ENCODE measurements around the gene OR10AG1.

GRCh38 chr11:55994525-55994924 is 24.8 kb upstream of the OR10AG1 start, which contains the start of gene OR5F1:
- TF ChIP-seq CTCF (IDR thresholded peaks at IDR 0.05; ENCODE audit: low read length) (no peak), EZH2 (optimal IDR thresholded peaks at IDR 0.05; ENCODE audit: low read depth, low read length) (no peak)

Measured in MM.1S (cell line).